ENCODE data around the gene MYO1A.
"Not testable (repeated sequence)": the region's sequence is repeated elsewhere in the genome, so short reads cannot be mapped to it uniquely, and the experiment has no call there.

MYO1A gene

GRCh38 chr12:57046947-57047890 is 2.7 kb downstream of the MYO1A start:
- no peak for DNase-seq

DNA sequence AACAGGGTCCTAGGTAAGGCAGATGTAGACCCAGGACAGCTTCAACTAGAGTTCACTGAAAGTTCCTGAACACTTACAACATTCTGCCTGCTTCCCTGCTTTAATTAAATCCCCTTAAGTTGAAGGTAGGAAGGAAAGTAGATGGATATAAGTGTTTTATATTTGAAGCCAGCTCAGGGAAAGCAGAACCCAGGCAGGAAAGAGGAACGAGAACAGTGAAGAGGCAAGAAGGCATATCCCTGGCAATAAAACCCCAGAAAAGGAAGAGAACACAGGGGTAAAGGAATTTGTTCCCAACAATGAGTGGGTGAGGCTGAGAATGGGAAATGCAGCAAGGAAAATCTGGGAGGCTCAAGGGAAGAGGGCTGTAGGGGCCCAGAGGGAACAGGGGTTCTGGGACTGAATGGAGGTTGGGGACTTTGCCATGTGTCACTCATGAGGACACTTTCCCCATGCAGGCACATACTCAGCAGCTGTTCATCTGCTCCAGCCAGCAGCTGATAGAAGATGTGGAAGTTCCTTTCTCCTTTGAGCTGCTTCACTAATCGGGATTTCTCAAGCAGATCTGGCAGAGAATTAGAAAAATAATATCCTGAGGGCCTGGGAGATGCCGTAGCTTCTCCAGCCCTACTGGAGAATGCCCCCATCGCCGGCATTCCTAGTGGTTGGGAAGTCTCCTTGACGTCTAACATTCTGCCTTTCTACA is 3.7 kb downstream of the MYO1A start:
- no peak for DNase-seq

- DNase-seq: no peak
These were observed 5.0 kb downstream of the MYO1A start for GRCh38 chr12:57044889-57045288.

DNA sequence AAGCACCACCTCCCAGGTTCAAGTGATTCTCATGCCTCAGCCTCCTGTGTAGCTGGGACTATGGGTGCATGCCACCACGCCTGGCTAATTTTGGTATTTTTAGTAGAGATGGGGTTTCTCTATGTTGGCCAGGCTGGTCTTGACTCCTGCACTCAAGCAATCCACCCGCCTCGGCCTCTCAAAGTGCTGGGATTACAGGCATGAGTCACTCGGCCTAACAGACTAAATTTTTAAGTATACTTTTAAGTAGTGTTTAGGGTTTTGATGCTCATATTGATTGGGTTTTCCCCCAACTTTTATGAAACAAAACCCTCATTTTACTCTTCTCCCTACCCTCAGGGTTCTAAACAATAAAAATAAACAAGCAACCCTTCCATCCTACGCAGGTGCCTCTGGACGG is 5.5 kb downstream of the MYO1A start:
- DNase-seq: no peak

GRCh38 chr12:57042695-57043094 is 7.2 kb downstream of the MYO1A start:
- no peak for DNase-seq

DNA sequence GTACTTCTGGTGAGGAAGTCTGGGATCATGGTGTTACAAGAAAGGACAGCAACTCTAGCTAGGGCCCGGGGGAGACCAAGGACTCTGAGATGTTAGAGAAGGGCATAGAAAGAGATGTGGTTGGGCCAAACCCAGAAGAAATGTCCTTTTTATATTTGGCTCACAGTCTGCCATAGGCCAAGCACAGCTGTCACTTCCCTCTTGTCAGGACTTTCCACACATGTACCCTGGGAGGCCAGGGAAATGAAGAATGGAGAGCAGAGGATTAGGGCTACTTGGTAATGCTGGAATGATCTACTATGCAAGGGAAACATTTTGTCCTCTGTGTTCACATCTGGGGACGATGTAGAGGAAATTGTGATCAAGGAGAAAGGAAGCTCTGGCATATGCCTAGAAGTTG is 9.2 kb downstream of the MYO1A start:
- no peak for DNase-seq

DNA sequence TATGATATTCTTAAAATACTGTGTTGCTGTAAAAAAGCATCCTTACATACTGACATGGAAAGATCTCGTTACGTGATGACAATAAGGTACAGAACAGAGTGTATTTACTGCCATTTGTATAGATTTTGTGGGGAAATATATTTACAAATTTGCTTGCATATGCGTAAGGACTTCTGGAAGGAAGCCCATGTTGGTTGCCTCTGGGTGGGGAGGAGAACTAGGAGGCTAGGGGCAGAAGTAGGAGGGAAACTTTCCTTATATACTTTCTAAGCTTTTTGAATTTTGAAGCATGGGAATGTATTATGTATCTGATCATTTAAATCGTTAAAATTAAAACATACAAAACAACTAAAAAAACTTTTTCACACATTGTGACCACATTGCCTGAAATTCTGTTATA is 9.7 kb downstream of the MYO1A start:
- DNase-seq: no peak

DNA sequence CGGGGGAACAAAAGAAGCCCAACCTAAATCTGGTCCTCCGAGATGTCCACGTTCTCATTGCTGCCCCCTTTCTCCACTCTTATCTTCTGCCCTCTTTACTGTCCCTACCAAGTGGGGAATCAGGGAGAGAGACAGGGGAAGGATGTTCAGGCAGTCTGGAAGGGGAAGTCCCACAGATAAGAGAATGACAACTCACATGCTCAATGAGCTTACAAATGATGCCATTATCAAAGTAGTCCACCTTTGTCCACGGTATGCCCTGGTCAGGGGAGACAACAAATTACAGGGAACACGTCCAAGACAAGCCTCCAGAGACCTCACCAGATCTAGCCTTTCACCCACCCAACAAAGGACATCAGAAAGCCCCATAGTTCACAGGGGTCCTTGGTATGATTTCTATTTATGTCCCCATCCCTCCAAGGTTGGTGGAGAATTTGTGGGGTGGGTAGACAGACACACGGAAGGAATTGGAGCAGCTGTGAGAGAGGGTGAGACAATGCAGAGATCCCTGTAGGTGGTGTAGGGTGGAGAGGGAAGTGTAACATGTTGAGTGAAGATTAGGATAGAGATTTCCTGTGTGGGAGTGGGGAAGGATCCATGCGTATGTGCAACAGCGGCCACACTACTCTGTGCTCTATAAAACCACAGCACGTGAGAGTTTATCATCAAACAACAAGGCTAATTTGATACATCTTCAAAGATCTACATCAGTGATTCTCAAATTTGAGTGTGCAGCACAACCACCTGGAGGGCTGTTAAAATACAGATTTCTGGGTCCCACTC is 10.7 kb downstream of the MYO1A start:
- no peak for DNase-seq

DNA sequence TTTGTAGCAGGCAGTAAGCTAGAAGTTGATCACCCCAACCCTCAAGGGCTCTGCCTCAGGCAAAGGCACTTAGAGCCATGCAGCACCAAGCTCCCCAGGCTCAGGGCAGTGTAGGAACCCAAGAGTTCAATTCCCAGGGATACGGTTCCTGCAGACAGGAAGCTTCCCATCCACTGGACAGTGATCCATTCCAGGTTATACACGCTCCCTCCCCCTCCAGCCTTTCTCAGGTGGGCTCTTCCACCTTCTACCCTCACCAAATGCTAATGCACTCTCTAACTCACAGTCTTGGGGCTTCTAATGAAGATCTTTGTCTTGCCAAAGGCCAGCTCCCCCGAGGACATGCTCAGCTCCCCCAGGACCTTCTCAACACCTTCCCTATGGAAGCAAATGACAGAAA is 12.7 kb downstream of the MYO1A start:
- DNase-seq: no peak

- DNase-seq: no peak
These were observed 16.5 kb downstream of the MYO1A start for GRCh38 chr12:57033431-57033830.

GRCh38 chr12:57031789-57032188 is 18.1 kb downstream of the MYO1A start:
- DNase-seq: no peak

DNA sequence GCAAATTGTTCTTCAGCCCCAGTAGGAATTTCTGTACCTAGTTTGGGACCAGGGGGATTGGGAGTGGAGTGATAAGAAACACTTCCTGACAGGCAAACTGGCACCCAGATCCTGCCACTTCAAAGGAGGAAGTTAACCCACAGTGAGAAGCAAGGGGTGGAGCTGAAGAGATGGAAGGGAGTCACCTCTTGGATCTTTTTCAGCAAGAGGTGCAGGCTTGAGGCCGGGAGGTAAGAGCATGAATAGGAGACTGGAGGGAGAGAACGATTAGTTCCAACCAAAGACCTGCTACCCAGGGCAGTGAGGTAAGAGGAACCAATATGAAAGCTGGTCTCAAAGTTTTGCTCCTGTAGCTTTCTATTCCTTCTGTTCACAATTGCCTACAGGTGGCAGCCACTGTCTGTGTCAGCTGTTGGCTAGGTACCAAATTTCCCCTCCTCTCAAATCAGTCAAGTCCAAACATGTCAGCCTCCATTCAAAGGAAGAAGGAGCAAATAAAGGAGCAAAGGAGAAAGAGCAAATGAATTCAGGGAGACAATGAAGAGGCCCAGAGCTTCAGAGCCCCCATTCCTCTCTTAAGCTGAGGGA is 18.7 kb downstream of the MYO1A start:
- no peak for DNase-seq

- DNase-seq: no peak
These were observed 20.5 kb downstream of the MYO1A start for GRCh38 chr12:57029457-57029856.

- DNase-seq: no peak
These were observed 22.1 kb downstream of the MYO1A start for GRCh38 chr12:57027805-57028153.

DNA sequence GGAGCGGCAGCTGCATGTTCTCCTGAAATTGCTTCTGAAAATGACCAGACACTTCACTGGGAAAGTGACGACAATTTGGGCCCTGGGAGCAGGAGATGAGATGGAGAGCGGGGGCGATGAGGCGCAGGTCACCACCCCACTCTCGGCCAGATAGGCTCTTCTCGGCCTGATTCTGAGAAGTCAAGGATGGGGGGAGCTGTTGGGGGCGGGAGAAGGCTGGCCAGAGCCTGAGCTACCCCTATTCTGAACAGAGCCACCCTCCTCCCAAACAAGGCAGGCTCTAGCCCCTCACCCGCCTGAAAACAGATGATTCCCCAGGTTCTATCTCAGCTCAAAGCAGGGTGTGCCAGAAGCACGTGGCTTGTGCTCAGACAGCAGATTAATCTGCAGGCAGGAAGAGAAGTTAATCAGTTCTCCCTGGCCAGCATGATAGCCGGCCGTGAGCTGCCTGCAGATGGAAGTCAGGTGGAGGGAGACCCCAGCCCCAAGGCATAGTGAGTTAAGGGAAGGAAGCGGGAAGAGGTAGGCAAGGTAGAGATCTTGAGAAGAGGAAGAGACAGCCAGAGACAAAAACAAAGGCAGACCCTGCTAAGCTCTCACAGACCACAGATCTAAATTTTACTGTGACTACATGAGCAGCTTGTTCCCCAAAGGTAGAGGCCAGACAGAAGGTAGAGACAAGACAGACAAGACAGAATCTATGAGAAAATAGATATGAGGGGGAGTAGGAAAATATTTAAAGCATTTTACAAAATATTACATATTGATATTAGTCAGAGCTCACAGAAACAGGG is 22.7 kb downstream of the MYO1A start:
- DNase-seq: no peak

DNA sequence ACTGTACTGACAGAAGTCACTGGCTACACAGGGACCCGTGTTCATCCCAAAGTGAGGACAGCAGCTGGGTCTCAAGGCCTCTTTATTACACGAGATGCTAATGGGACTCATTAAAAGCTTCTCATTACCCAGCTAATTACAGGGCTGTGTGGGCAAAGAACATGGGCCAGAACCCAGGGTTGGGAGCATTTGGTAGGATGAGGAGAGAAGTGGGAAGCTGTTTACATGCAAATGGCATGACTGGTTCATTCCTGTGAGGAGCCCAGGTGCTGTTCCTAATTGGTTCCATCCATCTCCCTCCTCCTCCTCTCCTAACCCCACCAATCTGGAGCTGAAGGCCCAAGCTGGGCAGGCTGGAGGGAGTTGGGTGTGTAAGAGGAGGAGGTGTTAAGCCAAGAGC is 24.7 kb downstream of the MYO1A start:
- DNase-seq: no peak

DNA sequence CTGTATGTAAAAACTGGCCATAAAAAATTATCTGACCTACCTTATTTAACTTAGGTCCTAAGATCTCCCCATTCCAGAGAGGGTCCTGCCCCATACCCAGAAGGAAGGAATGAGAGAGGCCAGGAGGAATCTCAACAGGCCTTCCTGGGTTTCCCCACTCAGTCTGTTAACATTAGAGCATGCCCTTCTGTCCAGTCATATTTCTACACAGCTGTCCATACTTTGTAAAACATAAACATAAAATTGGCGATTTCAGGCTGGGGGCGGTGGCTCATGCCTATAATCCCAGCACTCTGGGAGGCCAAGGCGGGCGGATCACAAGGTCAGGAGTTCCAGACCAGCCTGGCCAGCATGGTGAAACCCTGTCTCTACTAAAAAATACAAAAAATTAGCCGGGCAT is 27.6 kb downstream of the MYO1A start:
- not testable (repeated sequence) for DNase-seq

GRCh38 chr12:57019983-57020719 is 29.8 kb downstream of the MYO1A start:
- DNase-seq: no peak

GRCh38 chr12:57018906-57019305 is 31.0 kb downstream of the MYO1A start:
- no peak for DNase-seq

- not testable (repeated sequence) for DNase-seq
These were observed 31.6 kb downstream of the MYO1A start for GRCh38 chr12:57018353-57018752.

DNA sequence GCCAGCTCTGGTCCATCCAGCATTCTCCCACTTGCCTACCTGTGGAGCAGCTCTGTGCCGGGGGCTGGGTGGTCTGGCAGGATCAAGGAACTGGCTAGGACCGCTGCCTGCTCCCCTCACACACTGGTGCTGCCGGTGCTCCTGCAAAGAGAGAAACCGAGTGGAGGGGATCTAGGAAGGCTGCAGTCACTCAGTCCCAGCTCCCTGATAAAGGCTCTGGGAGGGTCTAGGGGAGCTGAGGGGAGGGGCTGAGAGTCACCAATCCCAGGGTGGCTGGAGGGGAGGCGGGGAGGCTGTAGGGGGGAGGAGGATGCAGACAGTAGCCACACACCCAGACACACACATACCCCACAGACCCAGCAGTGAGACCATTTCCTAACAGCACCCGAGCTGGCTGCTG is 33.6 kb downstream of the MYO1A start, which contains the start of gene TAC3:
TAC3 (minus strand) TSS at position 182 of the 400 bp plus-strand sequence. CDS start 732 bp downstream, outside the sequence.
- DNase-seq: no peak
